ENCODE data around the gene CDK5RAP2.

CDK5RAP2 gene

GRCh38 chr9:120542701-120543490 lies 37.1 kb downstream of the CDK5RAP2 start:
- no peak overlapping the region for H3K27ac ChIP-seq
- TF ChIP-seq CTCF (conservative IDR thresholded peaks at IDR 0.05) = no peak

- TF ChIP-seq CTCF (conservative IDR thresholded peaks at IDR 0.05) = no peak
- H3K27ac ChIP-seq = no peak overlapping the region
Observed at GRCh38 chr9:120541921-120542320, 38.0 kb downstream of the CDK5RAP2 start.

GRCh38 chr9:120539951-120540350 lies 40.0 kb downstream of the CDK5RAP2 start:
- no peak for TF ChIP-seq CTCF (conservative IDR thresholded peaks at IDR 0.05)
- peak overlapping the region; percentile 53; the same call in 1 of the 2 replicates for H3K27ac ChIP-seq

- peak overlapping the region; percentile 53 for H3K27ac ChIP-seq
- no peak for TF ChIP-seq CTCF (conservative IDR thresholded peaks at IDR 0.05)
Observed at GRCh38 chr9:120538339-120538738, 41.6 kb downstream of the CDK5RAP2 start.

GRCh38 chr9:120536949-120537640 lies 42.9 kb downstream of the CDK5RAP2 start:
- no peak for TF ChIP-seq CTCF (conservative IDR thresholded peaks at IDR 0.05)
- peak overlapping the region; percentile 53 for H3K27ac ChIP-seq

GRCh38 chr9:120536094-120536493 lies 43.9 kb downstream of the CDK5RAP2 start:
- H3K27ac ChIP-seq = no peak overlapping the region; the same call in 1 of the 2 replicates
- TF ChIP-seq CTCF (conservative IDR thresholded peaks at IDR 0.05) = no peak

GRCh38 chr9:120534266-120534665 lies 45.7 kb downstream of the CDK5RAP2 start:
- TF ChIP-seq CTCF (conservative IDR thresholded peaks at IDR 0.05) = no peak
- no peak overlapping the region for H3K27ac ChIP-seq
